Measurements from ENCODE around the gene UBA5.
"Not testable (repeated sequence)": the region's sequence is repeated elsewhere in the genome, so short reads cannot be mapped to it uniquely, and the experiment has no call there.

The UBA5 gene

GRCh38 chr3:132660052-132660810, at the start of gene UBA5:
UBA5 (plus strand) TSS chr3:132660329; CDS start chr3:132660538, 209 bp downstream.
- no peak for TF ChIP-seq CTCF (IDR thresholded peaks at IDR 0.05; ENCODE audit: low read length, missing control alignments)
- peak within 1 kb of the TSS; percentile 75 for H3K4me3 ChIP-seq (replicated peaks; ENCODE audit: low read depth, low read length)
- DNase-seq (ENCODE audit: low read depth), result peak; percentile 70

DNA sequence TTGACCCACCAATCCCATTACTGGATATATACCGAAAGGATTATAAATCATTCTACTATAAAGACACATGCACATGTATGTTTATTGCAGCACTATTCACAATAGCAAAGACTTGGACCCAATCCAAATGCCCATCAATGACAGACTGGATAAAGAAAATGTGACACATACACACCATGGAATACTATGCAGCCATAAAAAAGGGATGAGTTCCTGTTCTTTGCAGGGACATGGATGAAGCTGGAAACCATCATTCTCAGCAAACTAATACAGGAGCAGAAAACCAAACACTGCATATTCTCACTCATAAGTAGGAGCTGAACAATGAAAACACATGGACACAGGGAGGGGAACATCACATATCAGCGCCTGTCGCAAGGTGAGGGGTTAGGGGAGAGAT, 44.8 kb upstream of the UBA5 start:
- H3K4me3 ChIP-seq (replicated peaks; ENCODE audit: low read depth, low read length); DNase-seq (ENCODE audit: low read depth): not testable (repeated sequence)

- DNase-seq (ENCODE audit: low read depth), result no peak
- no peak for TF ChIP-seq CTCF (IDR thresholded peaks at IDR 0.05; ENCODE audit: low read length, missing control alignments)
- H3K4me3 ChIP-seq (replicated peaks; ENCODE audit: low read depth, low read length), result no peak overlapping the region
Observed at GRCh38 chr3:132615881-132616280, 44.2 kb upstream of the UBA5 start.

DNA sequence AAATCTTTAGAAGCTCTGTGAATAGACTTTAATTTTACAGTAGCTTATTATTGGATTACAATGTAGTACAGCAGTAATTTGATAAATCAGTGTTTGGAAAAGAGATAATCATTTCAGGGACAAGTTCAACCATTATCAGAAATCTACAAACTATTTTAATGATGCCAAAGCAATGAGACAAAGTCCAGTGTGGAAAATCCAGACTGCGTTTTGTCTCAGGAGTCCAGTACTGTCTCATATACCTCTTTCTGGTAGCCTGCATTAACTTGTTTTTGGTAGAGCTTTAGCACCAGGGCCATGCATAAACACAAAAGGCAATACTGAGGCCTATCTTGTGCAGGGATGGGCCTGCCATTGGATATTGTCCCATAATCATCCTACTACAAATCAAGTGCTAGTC, 43.3 kb upstream of the UBA5 start:
- no peak for TF ChIP-seq CTCF (IDR thresholded peaks at IDR 0.05; ENCODE audit: low read length, missing control alignments)
- no peak for DNase-seq (ENCODE audit: low read depth)
- H3K4me3 ChIP-seq (replicated peaks; ENCODE audit: low read depth, low read length), result no peak overlapping the region

- H3K4me3 ChIP-seq (replicated peaks; ENCODE audit: low read depth, low read length), result no peak overlapping the region
- DNase-seq (ENCODE audit: low read depth), result no peak
- TF ChIP-seq CTCF (IDR thresholded peaks at IDR 0.05; ENCODE audit: low read length, missing control alignments), result no peak
Observed at GRCh38 chr3:132622148-132622547, 38.0 kb upstream of the UBA5 start.

DNA sequence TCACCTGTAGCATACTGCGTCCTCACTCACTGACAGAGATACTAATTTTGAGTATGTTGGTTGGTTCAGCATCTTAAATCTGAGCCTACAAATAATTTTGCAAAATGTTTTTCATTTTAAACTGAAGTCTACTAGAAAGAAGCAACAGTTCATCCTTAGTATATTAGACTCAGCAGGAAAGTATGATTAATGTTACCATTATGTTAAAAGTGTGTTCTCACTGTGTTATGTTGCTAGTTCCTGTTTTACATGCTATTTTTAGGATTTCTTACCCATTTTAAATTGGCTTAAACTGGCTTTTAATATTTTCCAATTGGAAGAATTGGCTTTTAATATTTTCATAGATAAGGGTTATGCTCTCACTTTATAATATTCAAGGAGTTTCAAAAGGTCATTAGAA, 37.4 kb upstream of the UBA5 start:
- no peak for TF ChIP-seq CTCF (IDR thresholded peaks at IDR 0.05; ENCODE audit: low read length, missing control alignments)
- DNase-seq (ENCODE audit: low read depth), result no peak
- H3K4me3 ChIP-seq (replicated peaks; ENCODE audit: low read depth, low read length), result no peak overlapping the region

GRCh38 chr3:132623646-132624045, 36.5 kb upstream of the UBA5 start:
- no peak for DNase-seq (ENCODE audit: low read depth)
- no peak overlapping the region for H3K4me3 ChIP-seq (replicated peaks; ENCODE audit: low read depth, low read length)
- no peak for TF ChIP-seq CTCF (IDR thresholded peaks at IDR 0.05; ENCODE audit: low read length, missing control alignments)

Measured in fibroblast of pulmonary artery (primary cell).